GM12878 (cell line): ENCODE data around the gene PI3. TPM values are rescaled to one million over a fixed set of nuclear protein-coding genes. Genes with fewer than 3 reads are reported as not detected.

Experiments used
- ATAC-seq: fragments of 200-7000 bp; cut with Tn5 transposase; 3 replicates; pipeline ENCODE4 v1.9.1; 2020; ENCODE audit warnings: mild to moderate bottlenecking, moderate library complexity
- BruUV-seq: library from RNA; stranded (reverse); fragments of 400-500 nt; replicated peaks from 2 replicates; lab custom pipeline; 2021; lab: Mats Ljungman, UMichigan
- CTCF ChIA-PET: fragments of 300-600 bp; sonication (Branson Sonifier 250); formaldehyde crosslinking; extraction: SDS; loops from one replicate; lab custom pipeline; 2021; ENCODE audit warnings: inconsistent platforms; lab: Yijun Ruan, JAX
- POLR2A ChIA-PET: fragments of 350-600 bp; formaldehyde crosslinking; extraction: SDS; loops from one replicate; lab custom pipeline; 2021; ENCODE audit warnings: inconsistent platforms; lab: Charles Lee
- RAD21 ChIA-PET: fragments of 300-600 bp; sonication (Branson Sonifier 250); formaldehyde crosslinking; loops from one replicate; lab custom pipeline; 2023; ENCODE audit warnings: antibody characterized with exemption; ENCODE audit not compliant: unreplicated experiment; lab: Charles Lee
- SMC1A ChIA-PET: fragments of 300-600 bp; sonication (Branson Sonifier 250); formaldehyde crosslinking; loops from one replicate; lab custom pipeline; 2023; ENCODE audit not compliant: unreplicated experiment, uncharacterized antibody; lab: Charles Lee
- DNase-seq: peaks from one replicate; pipeline ENCODE4 v3.0.0-alpha.2; 2011; ENCODE audit warnings: low read depth, low spot score
- FAIRE-seq: peaks from 3 replicates; lab custom pipeline; 2011; peaks lifted over from hg19 to GRCh38; lab: Jason Lieb, UNC
- H2AFZ ChIP-seq: 2 replicates; pipeline ENCODE4 v1.6.0; 2011; ENCODE audit warnings: low read depth, low read length, control low read depth; ENCODE audit not compliant: control insufficient read depth
- H3K27ac ChIP-seq: 2 replicates; pipeline ENCODE4 v1.5.1; 2011; ENCODE audit warnings: control low read depth; ENCODE audit not compliant: control insufficient read depth, insufficient read depth
- H3K27me3 ChIP-seq, 2 experiments: replicated peaks in 1 of 2; 2 replicates each; pipeline versions ENCODE4 v1.6.0 to v1.6.1; 2011; ENCODE audit warnings: low read length in 1 of 2; ENCODE audit not compliant: control insufficient read depth in 2 of 2, insufficient read depth in 2 of 2
- H3K36me3 ChIP-seq, 2 experiments: 2 replicates each; pipeline ENCODE4 v1.5.1; 2011; ENCODE audit warnings: low read length in 1 of 2; ENCODE audit not compliant: control insufficient read depth in 2 of 2, insufficient read depth in 2 of 2
- H3K4me1 ChIP-seq: 2 replicates; pipeline ENCODE4 v1.6.1; 2011; ENCODE audit warnings: mild to moderate bottlenecking, low read length, moderate library complexity, mixed read lengths; ENCODE audit not compliant: control insufficient read depth, insufficient read depth
- H3K4me2 ChIP-seq: 2 replicates; pipeline ENCODE4 v1.6.0; 2011; ENCODE audit warnings: control low read depth; ENCODE audit not compliant: control insufficient read depth, insufficient read depth
- H3K4me3 ChIP-seq: fragments of 200-600 bp; sonication (generic); 2 replicates; pipeline ENCODE4 v1.5.1; 2016
- H3K79me2 ChIP-seq: 2 replicates; pipeline ENCODE4 v1.6.0; 2011; ENCODE audit warnings: low read length; ENCODE audit not compliant: control insufficient read depth, insufficient read depth
- H3K9ac ChIP-seq: 2 replicates; pipeline ENCODE4 v1.8.0; 2011; ENCODE audit warnings: low read length, control low read depth, mixed read lengths; ENCODE audit not compliant: control insufficient read depth, insufficient read depth
- H3K9me3 ChIP-seq: replicated peaks from 3 replicates; pipeline ENCODE4 v1.5.1; 2011; ENCODE audit warnings: mild to moderate bottlenecking, low read length; ENCODE audit not compliant: control insufficient read depth, insufficient read depth
- H4K20me1 ChIP-seq: 2 replicates; pipeline ENCODE4 v1.6.0; 2011; ENCODE audit not compliant: control insufficient read depth, insufficient read depth
- BHLHE40 ChIP-seq, 2 experiments: fragments of 450-650 bp in 1 of 2; IDR thresholded peaks; 2 replicates each; pipeline ENCODE4 v1.6.1; 2011 to 2017; ENCODE audit warnings: low read depth in 2 of 2, borderline replicate concordance in 1 of 2, improper control_type of control experiment in 1 of 2, low read length in 1 of 2, mild to moderate bottlenecking in 1 of 2
- CBX3 ChIP-seq: fragments of 200-600 bp; sonication (generic); IDR thresholded peaks from 2 replicates; pipeline ENCODE4 v1.6.1; 2016; ENCODE audit warnings: low read depth, borderline replicate concordance
- CEBPB ChIP-seq, 2 experiments: fragments of 150-350 bp in 1 of 2; IDR thresholded peaks; 2 replicates each; pipeline ENCODE4 v1.6.1; 2012 to 2014; ENCODE audit warnings: low read depth in 2 of 2, low read length in 2 of 2, borderline replicate concordance in 1 of 2, inconsistent platforms in 1 of 2
- CEBPZ ChIP-seq: fragments of 150-350 bp; IDR thresholded peaks from 2 replicates; pipeline ENCODE4 v1.6.1; 2016; ENCODE audit warnings: low read depth, low read length
- CHD2 ChIP-seq: IDR thresholded peaks from 2 replicates; pipeline ENCODE4 v1.6.1; 2011; ENCODE audit warnings: low read depth, low read length, improper control_type of control experiment, borderline replicate concordance
- CREB1 ChIP-seq: IDR thresholded peaks from 2 replicates; pipeline ENCODE4 v1.6.1; 2012; ENCODE audit warnings: low read depth, mild to moderate bottlenecking, inconsistent platforms
- GATAD2B ChIP-seq: fragments of 450-650 bp; conservative IDR thresholded peaks from 2 replicates; pipeline ENCODE4 v1.6.1; 2017; ENCODE audit warnings: low read depth, mild to moderate bottlenecking, moderate library complexity
- JUNB ChIP-seq: IDR thresholded peaks from 2 replicates; pipeline ENCODE4 v1.6.1; 2016; ENCODE audit warnings: antibody characterized with exemption, mild to moderate bottlenecking
- MTA2 ChIP-seq: fragments of 450-650 bp; IDR thresholded peaks from 2 replicates; pipeline ENCODE4 v1.6.1; 2016; ENCODE audit warnings: low read depth, mild to moderate bottlenecking, moderate library complexity
- MTA3 ChIP-seq: IDR thresholded peaks from 2 replicates; pipeline ENCODE4 v1.6.1; 2012; ENCODE audit warnings: low read length, inconsistent platforms, borderline replicate concordance
- PAX5 ChIP-seq: IDR thresholded peaks from 2 replicates; pipeline ENCODE4 v1.6.1; 2011; ENCODE audit warnings: low read depth, low read length, borderline replicate concordance
- POLR2AphosphoS2 ChIP-seq: IDR thresholded peaks from 2 replicates; pipeline ENCODE4 v1.6.1; 2011; ENCODE audit warnings: low read depth, mild to moderate bottlenecking, low read length, improper control_type of control experiment, moderate library complexity
- SIN3A ChIP-seq: IDR thresholded peaks from 2 replicates; pipeline ENCODE4 v1.6.1; 2012; ENCODE audit warnings: low read depth, low read length, improper control_type of control experiment
- SPI1 ChIP-seq: IDR thresholded peaks from 2 replicates; pipeline ENCODE4 v1.6.1; 2011; ENCODE audit warnings: low read depth, mild to moderate bottlenecking, low read length, moderate library complexity, borderline replicate concordance; ENCODE audit not compliant: insufficient read depth
- SREBF2 ChIP-seq: IDR thresholded peaks from 2 replicates; pipeline ENCODE4 v1.6.1; 2012; ENCODE audit warnings: mild to moderate bottlenecking, low read length
- ZZZ3 ChIP-seq: IDR thresholded peaks from 2 replicates; pipeline ENCODE4 v1.6.1; 2011; ENCODE audit warnings: low read depth; ENCODE audit not compliant: control insufficient read depth, insufficient read length
- WGBS: methylation state at CpG from one replicate; pipeline ENCODE4 v1.1.6; 2016; ENCODE audit warnings: low lambda C conversion rate; ENCODE audit not compliant: insufficient replicate concordance, insufficient coverage; ENCODE audit errors: missing lambda C conversion rate; 5-methylcytosine and 5-hydroxymethylcytosine counted together
- in situ Hi-C: fragments of 300-500 bp; cut with MboI; formaldehyde crosslinking; loops from 9 replicates; pipeline ENCODE4 v1.14.3; 2018; ENCODE audit warnings: mixed read lengths
- intact Hi-C: fragments of 100-400 bp; cut with micrococcal nuclease; formaldehyde crosslinking; loops from one replicate; pipeline ENCODE4 v1.14.2; 2022; ENCODE audit not compliant: unreplicated experiment
- polyA plus RNA-seq, 11 experiments: library from polyadenylated mRNA; depleted of rRNA in 4 of 11; unstranded in 6 of 11; stranded (reverse) in 5 of 11; fragments of >200 nt; fragmentation: Nextera tagmentation in 4 of 11; fragmentation: Illumina TruSeq in 1 of 11; extraction: Ambion mirVana in 4 of 11; extraction: Trizol in 1 of 11; gene quantifications; 1 replicate in 1 of 11; 2 replicates in 10 of 11; pipeline versions ENCODE4 v1.2.1 to v1.2.3, GENCODE V29; 2011 to 2016; ENCODE audit warnings: inconsistent platforms in 2 of 11, missing spikeins in 2 of 11, low read depth in 1 of 11
- total RNA-seq, 4 experiments: library from RNA; depleted of rRNA in 3 of 4; stranded (reverse); fragments of >200 nt in 3 of 4; fragmentation: Illumina TruSeq in 1 of 4; extraction: Trizol in 1 of 4; gene quantifications; 2 replicates each; pipeline versions ENCODE4 v1.2.1 to v1.2.3, GENCODE V29; 2013 to 2021

PI3 gene
- total and polyA plus RNA-seq, 10 of the 15 experiments (the other 5 are each of a cell fraction or from before 2014, with no cell fraction given) = not detected

GRCh38 chr20:45218636-45219035 lies 43.9 kb downstream of the PI3 start:
- intact Hi-C loops (no loop called here), in situ Hi-C loops (no loop called here)
- WGBS = 44% methylated on average over 2 of the region's 2 CpGs
- Histone ChIP-seq H3K27ac (no peak overlapping the region), H3K27me3 (peaks cover 0 to 4% of the 10 kb centered on the region in 2 experiments; a peak in 1 of 4 replicates), H3K4me2 (no peak overlapping the region), H3K36me3 (no peaks in the 10 kb centered on the region), H3K79me2 (no peaks in the 10 kb centered on the region), H3K9ac (no peak overlapping the region), H3K9me3 (no peaks in the 10 kb centered on the region), H2AFZ (no peak overlapping the region), H4K20me1 (no peaks in the 10 kb centered on the region), H3K4me1 (no peaks in the 10 kb centered on the region), H3K4me3 (no peak overlapping the region)
- BruUV-seq = no TSS peak
- no peak for FAIRE-seq
- ChIA-PET SMC1A (no interaction called here), RAD21 (no interaction called here), CTCF (no interaction called here), POLR2A (no interaction called here)
- ATAC-seq = no peak
- TF ChIP-seq CBX3 (no peak), CHD2 (no peak), CEBPB (IDR thresholded peaks at IDR 0.05; ENCODE audit: borderline replicate concordance in 1 of 2, low read depth in 2 of 2, low read length in 2 of 2) (no peak), SREBF2 (no peak), ZZZ3 (no peak)
- DNase-seq = no peak

GRCh38 chr20:45221076-45221475 lies 46.4 kb downstream of the PI3 start, which contains the start of gene SEMG2:
Gene SEMG2, plus strand, starts transcription at chr20:45221373. Its CDS starts 17 bp downstream, at chr20:45221390.
- intact Hi-C loops = no loop called here
- Histone ChIP-seq H4K20me1 (no peaks in the 10 kb centered on the region), H3K4me1 (no peaks in the 10 kb centered on the region), H3K36me3 (no peaks in the 10 kb centered on the region), H3K9me3 (no peaks in the 10 kb centered on the region), H3K4me3 (no peak within 1 kb of the TSS), H3K79me2 (no peaks in the 10 kb centered on the region), H3K9ac (no peak within 1 kb of the TSS), H3K4me2 (no peak within 1 kb of the TSS), H2AFZ (no peak within 1 kb of the TSS), H3K27me3 (peaks cover 0 to 4% of the 10 kb centered on the region in 2 experiments; a peak in 1 of 4 replicates), H3K27ac (no peak within 1 kb of the TSS)
- ATAC-seq = no peak
- ChIA-PET CTCF (interaction anchor here (1.2 kb wide), 1 partner anchor 36 kb away, joined by 3 read pairs; no protein-coding TSS in a partner anchor), POLR2A (no interaction called here), RAD21 (no interaction called here), SMC1A (interaction anchor here (0.6 kb wide), 1 partner anchor 24 kb away, joined by 3 read pairs; no protein-coding TSS in a partner anchor)
- BruUV-seq = no TSS peak
- WGBS = 92% methylated on average over 4 of the region's 4 CpGs
- in situ Hi-C loops = no loop called here
- no peak for DNase-seq
- FAIRE-seq = no peak
- TF ChIP-seq CHD2 (no peak), POLR2AphosphoS2 (no peak), SPI1 (no peak), MTA3 (no peak), CREB1 (no peak), BHLHE40 (IDR thresholded peaks at IDR 0.05; ENCODE audit: borderline replicate concordance in 1 of 2, low read depth in 2 of 2, low read length in 1 of 2) (no peak), GATAD2B (no peak), JUNB (no peak), MTA2 (no peak), SIN3A (no peak), CEBPZ (no peak), PAX5 (no peak)
